AG09309 (cell line): ENCODE results near the gene LRRFIP2.

ENCODE experiments used
- DNase-seq: peaks from one replicate; pipeline ENCODE4 v3.0.0-alpha.2; 2010; ENCODE audit warnings: low read depth
- H3K4me3 ChIP-seq: 2 replicates; pipeline ENCODE4 v1.5.1; 2011; ENCODE audit warnings: mild to moderate bottlenecking, low read depth, low read length, moderate library complexity; ENCODE audit not compliant: control insufficient read depth
- TF ChIP-seq, protein P1 (sequence below): IDR thresholded peaks from 2 replicates; pipeline ENCODE4 v1.5.1; 2011; ENCODE audit warnings: mild to moderate bottlenecking, low read depth, low read length, inconsistent platforms; ENCODE audit not compliant: insufficient read depth, control insufficient read depth; ENCODE audit errors: missing control alignments

The LRRFIP2 gene

GRCh38 chr3:37132334-37132733 is 42.0 kb downstream of the LRRFIP2 start:
- no peak for DNase-seq
- no peak overlapping the region for H3K4me3 ChIP-seq
- TF ChIP-seq, protein P1, sequence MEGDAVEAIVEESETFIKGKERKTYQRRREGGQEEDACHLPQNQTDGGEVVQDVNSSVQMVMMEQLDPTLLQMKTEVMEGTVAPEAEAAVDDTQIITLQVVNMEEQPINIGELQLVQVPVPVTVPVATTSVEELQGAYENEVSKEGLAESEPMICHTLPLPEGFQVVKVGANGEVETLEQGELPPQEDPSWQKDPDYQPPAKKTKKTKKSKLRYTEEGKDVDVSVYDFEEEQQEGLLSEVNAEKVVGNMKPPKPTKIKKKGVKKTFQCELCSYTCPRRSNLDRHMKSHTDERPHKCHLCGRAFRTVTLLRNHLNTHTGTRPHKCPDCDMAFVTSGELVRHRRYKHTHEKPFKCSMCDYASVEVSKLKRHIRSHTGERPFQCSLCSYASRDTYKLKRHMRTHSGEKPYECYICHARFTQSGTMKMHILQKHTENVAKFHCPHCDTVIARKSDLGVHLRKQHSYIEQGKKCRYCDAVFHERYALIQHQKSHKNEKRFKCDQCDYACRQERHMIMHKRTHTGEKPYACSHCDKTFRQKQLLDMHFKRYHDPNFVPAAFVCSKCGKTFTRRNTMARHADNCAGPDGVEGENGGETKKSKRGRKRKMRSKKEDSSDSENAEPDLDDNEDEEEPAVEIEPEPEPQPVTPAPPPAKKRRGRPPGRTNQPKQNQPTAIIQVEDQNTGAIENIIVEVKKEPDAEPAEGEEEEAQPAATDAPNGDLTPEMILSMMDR, result no peak

DNA sequence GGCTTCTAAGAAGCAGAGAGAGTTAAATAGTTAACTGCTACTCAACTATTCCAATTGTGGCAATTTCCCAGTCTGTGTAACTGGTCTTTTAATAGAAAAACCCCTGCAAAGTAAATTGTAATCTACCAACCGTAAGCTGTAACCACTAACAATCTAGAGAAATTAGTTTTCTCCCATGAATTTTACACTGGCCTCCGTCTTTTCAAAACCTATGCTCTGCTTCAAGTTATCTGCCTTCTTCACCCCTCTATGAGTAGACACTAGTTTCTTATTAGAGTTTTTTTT is 42.6 kb downstream of the LRRFIP2 start:
- H3K4me3 ChIP-seq, result no peak overlapping the region
- DNase-seq, result no peak
- TF ChIP-seq, protein P1, result no peak

DNA sequence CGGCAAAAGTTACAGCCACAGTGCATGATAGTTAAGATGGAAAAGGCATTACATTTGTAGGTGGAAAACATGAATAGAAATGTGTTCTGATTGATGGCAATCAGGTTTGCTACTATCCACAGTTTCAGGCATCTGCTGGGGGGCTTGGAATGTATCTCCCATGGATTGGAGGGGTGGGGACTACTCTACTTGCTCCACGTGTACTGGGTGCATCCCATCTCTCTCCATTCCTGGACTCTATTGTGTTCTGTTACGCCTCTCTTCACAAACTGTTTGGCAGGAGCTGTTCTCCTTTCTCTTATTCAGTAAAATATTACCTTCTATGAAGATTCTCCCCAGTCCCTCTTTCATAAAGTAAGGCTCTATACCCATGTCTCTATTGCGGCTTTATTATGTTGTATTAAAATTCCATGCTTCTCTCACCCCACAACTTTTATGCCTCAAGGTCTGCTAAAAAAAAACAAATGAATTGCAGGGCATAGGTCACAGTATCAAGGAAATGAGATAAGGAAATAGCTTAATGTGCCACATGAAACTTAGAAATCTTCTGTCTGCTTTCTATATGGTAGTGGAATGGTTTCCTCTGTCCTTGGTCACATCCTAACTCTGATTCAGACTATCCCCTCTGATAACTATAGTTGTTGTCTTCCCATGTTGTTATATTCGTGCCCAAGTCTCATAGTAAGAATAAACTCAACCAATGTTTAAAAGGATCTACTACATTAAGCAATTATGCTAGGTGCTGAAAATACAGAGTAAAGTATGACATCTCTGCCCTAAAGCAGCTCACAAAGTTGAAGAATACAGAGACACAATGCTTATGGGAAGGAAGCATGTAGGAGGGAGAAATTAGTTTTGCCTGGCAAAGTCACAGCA is 43.2 kb downstream of the LRRFIP2 start:
- TF ChIP-seq, protein P1, result no peak
- no peak for DNase-seq
- H3K4me3 ChIP-seq, result no peak overlapping the region

DNA sequence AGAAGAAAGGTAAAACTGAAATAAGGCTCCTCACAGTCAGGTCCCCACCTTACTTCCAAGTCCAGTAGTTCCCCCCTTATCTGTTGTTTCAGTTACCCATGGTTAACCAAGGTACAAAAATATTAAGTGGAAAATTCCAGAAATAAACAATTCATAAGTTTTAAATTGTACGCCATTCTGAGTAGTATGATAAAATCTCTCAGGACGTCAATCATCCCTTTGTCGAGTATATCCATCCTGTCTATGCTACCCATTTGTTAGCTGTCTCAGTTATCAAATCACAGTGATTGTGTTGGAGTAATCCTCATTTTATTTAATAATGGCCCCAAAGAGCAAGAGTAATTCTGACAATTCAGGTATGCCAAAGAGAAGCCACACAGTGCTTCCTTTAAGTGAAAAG is 43.9 kb downstream of the LRRFIP2 start:
- DNase-seq, result no peak
- no peak overlapping the region for H3K4me3 ChIP-seq
- TF ChIP-seq, protein P1, result no peak

DNA sequence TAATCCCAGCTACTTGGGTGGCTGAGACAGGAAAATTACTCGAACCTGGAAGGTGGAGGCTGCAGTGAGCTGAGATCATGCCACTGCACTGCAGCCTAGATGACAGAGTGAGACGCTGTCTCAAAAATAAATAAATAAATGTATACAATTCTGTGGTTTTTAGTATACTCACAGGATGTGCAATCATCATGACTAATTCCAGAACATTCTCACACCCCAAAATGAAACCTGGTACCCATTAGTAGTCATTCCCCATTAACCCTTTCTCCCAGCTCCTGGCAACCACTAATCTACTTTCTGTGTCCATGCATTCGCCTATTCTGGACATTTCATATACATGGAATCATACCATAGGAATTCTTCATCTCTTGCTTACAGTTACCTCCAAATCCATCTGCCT is 44.5 kb downstream of the LRRFIP2 start:
- TF ChIP-seq, protein P1, result no peak
- no peak overlapping the region for H3K4me3 ChIP-seq
- DNase-seq, result no peak

GRCh38 chr3:37127340-37127739 is 47.0 kb downstream of the LRRFIP2 start:
- TF ChIP-seq, protein P1, result no peak
- no peak for DNase-seq
- H3K4me3 ChIP-seq, result no peak overlapping the region
